Activated naive CD8-positive, alpha-beta T cell treated with anti-CD3 and anti-CD28 coated beads for 36 hours (primary cell): ENCODE results near the gene SIL1. TPM values are rescaled to one million over a fixed set of nuclear protein-coding genes. Genes with fewer than 3 reads are reported as not detected.

Experiments
- DNase-seq: peaks from one replicate; pipeline ENCODE4 v3.0.0; 2021
- H3K27ac Mint-ChIP-seq: one replicate; pipeline ENCODE4 v1.8.0; 2022; ENCODE audit warnings: mild to moderate bottlenecking, moderate library complexity, mixed read lengths
- H3K27me3 Mint-ChIP-seq: one replicate; pipeline ENCODE4 v1.8.0; 2022; ENCODE audit warnings: mild to moderate bottlenecking, mixed read lengths
- H3K36me3 Mint-ChIP-seq: one replicate; pipeline ENCODE4 v1.8.0; 2021; ENCODE audit warnings: mild to moderate bottlenecking, mixed read lengths
- H3K4me1 Mint-ChIP-seq: one replicate; pipeline ENCODE4 v1.8.0; 2021; ENCODE audit warnings: mixed read lengths
- H3K4me3 Mint-ChIP-seq: one replicate; pipeline ENCODE4 v1.8.0; 2022; ENCODE audit warnings: mild to moderate bottlenecking, moderate library complexity, mixed read lengths
- H3K9me3 Mint-ChIP-seq: one replicate; pipeline ENCODE4 v1.8.0; 2022; ENCODE audit warnings: mixed read lengths
- total RNA-seq, 2 experiments: library from RNA; stranded (reverse); gene quantifications; one replicate each; pipeline ENCODE4 v1.2.3, GENCODE V29; 2021

SIL1 gene
- total RNA-seq, 2 experiments from 2014 or later: 19.8 to 21.4 TPM

DNA sequence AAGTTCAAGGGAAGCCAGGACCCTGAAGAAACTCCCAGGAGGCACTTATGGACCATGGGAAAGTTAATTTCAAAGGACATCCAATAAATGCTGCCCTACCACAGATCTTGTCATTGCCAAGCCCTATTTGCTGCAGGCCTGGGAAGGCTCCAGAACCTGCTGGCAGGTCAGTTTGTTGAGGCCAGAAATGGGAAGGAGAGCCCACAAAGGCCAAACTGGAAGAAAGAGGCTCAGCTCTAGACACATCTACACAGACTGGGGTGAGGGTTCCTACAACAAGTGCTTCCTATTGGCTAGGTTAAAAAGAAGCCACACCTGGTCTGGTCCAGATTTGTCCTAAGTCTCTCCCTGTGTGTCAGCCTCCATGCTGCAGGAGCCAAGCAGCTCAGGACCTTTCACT lies 94.4 kb downstream of the SIL1 start:
- Mint-ChIP-seq H3K9me3 (no peaks in the 10 kb centered on the region), H3K27ac (no peak overlapping the region), H3K4me1 (no peaks in the 10 kb centered on the region), H3K27me3 (no peaks in the 10 kb centered on the region), H3K36me3 (peaks cover 9% of the 10 kb centered on the region), H3K4me3 (no peak overlapping the region)
- DNase-seq: no peak

DNA sequence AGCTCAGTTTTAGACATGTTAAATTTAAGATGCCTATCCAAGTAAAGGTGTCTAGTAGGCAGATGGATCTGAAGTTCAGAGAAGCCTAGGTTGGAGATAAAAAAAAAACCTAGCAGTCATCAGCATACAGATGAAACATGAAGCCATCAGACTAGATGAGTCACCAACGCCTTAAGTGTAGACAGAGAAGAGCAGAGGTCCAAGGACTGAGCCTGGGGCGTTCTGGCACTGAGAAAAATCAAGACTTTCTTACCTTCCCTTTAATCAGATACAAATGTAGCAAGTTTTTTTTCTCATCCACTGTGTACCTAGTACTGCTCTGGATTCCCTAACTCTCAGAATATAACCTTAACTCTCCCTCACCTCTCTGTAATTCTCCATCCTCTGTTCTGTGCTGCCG lies 97.3 kb downstream of the SIL1 start:
- H3K4me1 Mint-ChIP-seq: no peaks in the 10 kb centered on the region

GRCh38 chr5:139094154-139095131 lies 103.7 kb downstream of the SIL1 start:
- H3K27me3 Mint-ChIP-seq: no peaks in the 10 kb centered on the region
- H3K9me3 Mint-ChIP-seq: no peaks in the 10 kb centered on the region
- peaks cover 10% of the 10 kb centered on the region for H3K36me3 Mint-ChIP-seq
- no peak overlapping the region for H3K4me3 Mint-ChIP-seq
- H3K27ac Mint-ChIP-seq: peak overlapping the region; percentile 30
- DNase-seq: no peak
- peaks cover 15% of the 10 kb centered on the region for H3K4me1 Mint-ChIP-seq

More for the DNA sequence above, 97.3 kb downstream of the SIL1 start:
- Mint-ChIP-seq H3K36me3 (peaks cover 8% of the 10 kb centered on the region), H3K27me3 (no peaks in the 10 kb centered on the region), H3K9me3 (no peaks in the 10 kb centered on the region), H3K4me3 (no peak overlapping the region), H3K27ac (no peak overlapping the region)
- DNase-seq: no peak

DNA sequence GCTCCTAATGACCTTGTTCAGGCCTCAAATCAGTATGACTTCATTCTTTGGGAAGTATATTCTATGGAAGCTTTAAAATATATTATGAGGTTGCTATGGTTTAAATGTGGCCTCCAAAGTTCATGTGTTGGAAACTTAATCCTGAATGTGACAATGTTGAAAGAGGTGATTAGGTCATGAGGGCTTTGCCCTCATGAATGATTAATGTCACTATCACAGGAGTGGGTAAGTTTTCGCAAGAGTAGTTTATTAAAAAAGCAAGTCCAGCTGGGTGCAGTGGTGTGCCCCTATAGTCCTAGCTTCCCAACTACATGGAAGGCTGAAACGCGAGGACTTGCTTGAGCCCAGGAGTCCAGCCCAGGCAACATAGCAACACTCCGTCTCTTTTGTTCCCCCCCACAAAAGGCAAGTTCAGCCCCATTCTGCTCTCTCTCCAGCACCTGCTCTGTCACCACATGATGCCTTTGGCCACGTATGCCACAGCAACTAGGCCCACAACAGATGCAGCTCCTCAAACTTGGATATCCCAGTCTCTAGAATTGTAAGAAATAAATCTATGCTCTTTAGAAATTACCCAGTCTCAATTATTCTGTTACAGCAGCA lies 105.3 kb downstream of the SIL1 start:
- Mint-ChIP-seq H3K36me3 (peaks cover 5% of the 10 kb centered on the region), H3K27me3 (no peaks in the 10 kb centered on the region), H3K4me1 (peaks cover 25% of the 10 kb centered on the region), H3K4me3 (no peak overlapping the region), H3K27ac (no peak overlapping the region), H3K9me3 (no peaks in the 10 kb centered on the region)
- no peak for DNase-seq

DNA sequence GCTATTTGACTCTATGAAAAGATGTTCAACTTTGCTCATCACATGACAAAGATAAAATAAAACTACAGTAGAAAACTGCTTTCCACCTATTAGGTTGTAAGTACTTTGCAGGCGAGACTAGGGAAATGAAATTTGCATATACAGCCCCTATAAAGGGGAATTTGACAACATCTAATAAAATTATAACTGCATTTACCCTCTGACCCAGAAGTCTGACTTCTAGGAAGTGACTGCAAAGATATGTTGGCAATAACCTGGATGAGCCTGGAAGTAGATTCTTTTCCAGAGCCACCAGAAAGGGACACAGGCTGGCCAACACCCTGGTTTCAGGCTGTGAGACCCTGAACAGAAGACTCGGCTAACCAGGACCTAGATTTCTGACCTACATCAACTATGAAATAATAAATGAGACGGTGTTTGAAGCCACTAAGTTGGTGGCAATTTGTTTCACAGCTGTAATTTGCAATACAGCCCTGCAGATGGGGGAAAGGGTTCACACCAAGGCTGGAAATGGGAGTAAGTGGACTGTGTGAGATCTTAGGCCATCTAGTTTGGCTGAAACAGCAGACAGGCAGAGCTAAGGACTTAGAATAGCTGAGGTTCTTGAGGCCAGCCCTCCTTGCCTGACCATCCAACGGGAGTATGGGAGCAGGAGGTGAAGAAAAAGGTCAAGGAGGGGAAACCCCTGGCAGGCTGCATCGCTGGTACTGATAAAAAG lies 106.6 kb downstream of the SIL1 start:
- Mint-ChIP-seq H3K36me3 (peaks cover 8% of the 10 kb centered on the region), H3K27ac (no peak overlapping the region)
- no peak for DNase-seq

GRCh38 chr5:139090581-139090980 lies 107.6 kb downstream of the SIL1 start:
- H3K9me3 Mint-ChIP-seq: peaks cover under 1% of the 10 kb centered on the region
- DNase-seq: no peak
- H3K27me3 Mint-ChIP-seq: no peaks in the 10 kb centered on the region
- H3K4me3 Mint-ChIP-seq: no peak overlapping the region
- H3K27ac Mint-ChIP-seq: no peak overlapping the region
- peaks cover 11% of the 10 kb centered on the region for H3K36me3 Mint-ChIP-seq
- H3K4me1 Mint-ChIP-seq: peaks cover 25% of the 10 kb centered on the region

More for the DNA sequence above, 106.6 kb downstream of the SIL1 start:
- Mint-ChIP-seq H3K4me1 (peaks cover 25% of the 10 kb centered on the region), H3K9me3 (no peaks in the 10 kb centered on the region), H3K4me3 (no peak overlapping the region), H3K27me3 (no peaks in the 10 kb centered on the region)

DNA sequence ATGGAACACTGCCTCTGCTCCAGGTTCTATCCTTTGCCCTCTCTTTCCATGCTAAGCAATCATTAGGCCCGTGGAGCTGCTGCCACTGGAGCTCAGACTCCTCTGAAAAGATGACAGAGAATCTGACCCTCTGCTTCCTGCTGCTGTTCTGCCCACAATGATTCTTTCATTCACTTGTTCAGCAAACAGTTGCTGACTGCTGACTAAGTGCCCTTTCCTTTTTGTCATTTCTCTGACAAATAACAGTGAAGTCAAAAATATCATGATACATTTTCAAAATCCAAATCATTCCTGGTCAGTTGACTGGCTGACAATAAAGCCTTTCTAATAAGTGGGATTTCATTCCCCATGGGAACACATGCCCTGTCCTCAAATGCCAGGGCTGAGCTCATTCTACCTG lies 110.1 kb downstream of the SIL1 start:
- H3K27me3 Mint-ChIP-seq: no peaks in the 10 kb centered on the region
- H3K4me3 Mint-ChIP-seq: no peak overlapping the region
- peaks cover 14% of the 10 kb centered on the region for H3K36me3 Mint-ChIP-seq
- peaks cover 11% of the 10 kb centered on the region for H3K4me1 Mint-ChIP-seq
- H3K27ac Mint-ChIP-seq: no peak overlapping the region
- peaks cover 6% of the 10 kb centered on the region for H3K9me3 Mint-ChIP-seq
- DNase-seq: no peak

DNA sequence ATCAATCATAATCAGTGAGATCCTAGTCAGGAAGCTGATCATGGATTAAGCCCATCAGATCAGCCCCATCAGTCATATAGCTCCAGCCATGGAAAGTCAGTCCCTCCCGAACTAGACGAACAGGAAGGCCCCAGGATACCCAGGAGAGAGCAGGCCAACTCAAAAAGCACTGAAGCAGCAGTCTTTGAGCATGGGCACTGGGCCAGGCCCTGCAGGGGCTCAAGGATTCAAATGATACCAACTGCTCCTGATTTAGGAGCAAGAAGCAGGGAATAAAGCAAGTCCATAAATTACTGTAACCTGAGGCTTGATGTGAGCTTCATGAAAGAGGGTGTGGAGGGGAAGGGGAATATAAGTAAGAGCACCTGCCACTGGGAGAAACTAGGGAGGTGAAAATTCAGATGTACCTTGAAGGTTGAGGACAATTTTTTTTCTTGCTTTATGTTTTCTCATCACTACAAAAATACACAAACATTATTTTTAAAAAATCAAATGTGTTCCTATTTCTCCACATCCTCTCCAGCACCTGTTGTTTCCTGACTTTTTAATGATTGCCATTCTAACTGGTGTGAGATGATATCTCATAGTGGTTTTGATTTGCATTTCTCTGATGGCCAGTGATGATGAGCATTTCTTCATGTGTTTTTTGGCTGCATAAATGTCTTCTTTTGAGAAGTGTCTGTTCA lies 115.2 kb downstream of the SIL1 start:
- peaks cover 6% of the 10 kb centered on the region for H3K9me3 Mint-ChIP-seq
- peaks cover 12% of the 10 kb centered on the region for H3K4me1 Mint-ChIP-seq
- no peak overlapping the region for H3K4me3 Mint-ChIP-seq
- no peak for DNase-seq
- no peak overlapping the region for H3K27ac Mint-ChIP-seq
- H3K27me3 Mint-ChIP-seq: no peaks in the 10 kb centered on the region
- H3K36me3 Mint-ChIP-seq: peaks cover 17% of the 10 kb centered on the region

DNA sequence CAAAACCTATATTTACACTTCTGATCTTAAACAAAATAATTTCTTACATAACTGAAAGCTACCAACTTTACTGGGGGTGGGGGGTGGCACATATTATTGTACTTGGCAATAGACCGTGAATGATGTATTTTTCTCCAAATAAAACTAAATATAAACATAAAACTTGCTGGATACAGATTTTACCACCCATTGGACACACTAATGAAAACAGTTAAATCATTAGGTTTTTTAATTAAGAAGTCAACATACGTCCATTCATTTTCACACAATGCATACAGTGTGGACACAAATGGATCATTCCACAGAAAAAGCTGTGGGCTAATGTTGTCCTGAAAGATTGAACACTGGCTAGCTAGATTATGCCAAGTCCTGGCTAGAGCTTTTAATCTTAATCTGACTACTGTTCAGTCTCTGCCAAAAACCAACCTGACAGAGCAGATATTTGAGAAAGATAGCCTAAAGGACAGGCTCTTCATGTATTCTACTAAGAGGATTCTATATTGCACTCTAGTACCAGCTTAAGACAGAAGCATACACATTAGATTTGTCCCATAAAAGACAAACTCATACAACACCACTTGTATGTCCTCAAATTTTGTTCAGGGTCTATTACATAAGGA lies 118.1 kb downstream of the SIL1 start:
- no peaks in the 10 kb centered on the region for H3K27me3 Mint-ChIP-seq
- peaks cover 2% of the 10 kb centered on the region for H3K9me3 Mint-ChIP-seq
- no peak overlapping the region for H3K4me3 Mint-ChIP-seq
- H3K4me1 Mint-ChIP-seq: peaks cover 11% of the 10 kb centered on the region
- no peak overlapping the region for H3K27ac Mint-ChIP-seq
- peaks cover 7% of the 10 kb centered on the region for H3K36me3 Mint-ChIP-seq
- DNase-seq: no peak

DNA sequence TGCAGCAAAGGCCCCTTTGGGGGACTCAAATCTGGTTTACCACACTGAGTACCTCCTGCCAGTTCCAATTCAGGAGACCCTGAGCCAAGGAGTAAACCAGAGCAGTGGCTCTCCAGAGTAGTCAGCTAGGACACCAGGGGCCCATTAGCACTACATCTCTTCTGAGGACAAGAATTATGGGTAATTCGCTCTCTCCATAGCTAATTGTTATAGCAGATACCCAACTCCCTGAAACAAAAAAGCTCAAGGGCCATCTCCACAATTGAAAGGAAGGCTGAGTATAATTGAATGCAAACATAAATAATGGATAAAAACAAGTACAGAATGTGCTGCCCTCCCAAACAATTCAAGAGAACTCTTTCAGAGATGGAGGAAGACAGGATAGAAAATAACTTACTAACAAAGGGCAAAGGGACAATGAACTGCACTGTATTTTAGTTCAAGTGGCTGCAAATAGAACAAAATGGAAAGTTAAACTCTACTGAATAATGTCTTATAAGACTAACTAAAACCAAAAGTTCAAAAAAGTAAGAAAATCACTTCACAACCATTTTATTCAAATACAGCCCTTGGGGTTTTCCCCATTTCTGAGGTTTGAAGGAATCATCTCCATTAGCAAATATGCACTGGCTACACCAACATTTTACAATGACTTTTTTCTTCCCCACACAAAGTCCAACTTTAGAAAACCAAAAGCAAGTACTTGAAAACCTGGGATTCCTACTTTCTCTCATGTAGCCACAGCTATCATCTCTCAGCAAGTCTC lies 118.8 kb downstream of the SIL1 start:
- peaks cover 11% of the 10 kb centered on the region for H3K4me1 Mint-ChIP-seq
- no peak for DNase-seq
- H3K27ac Mint-ChIP-seq: no peak overlapping the region
- H3K9me3 Mint-ChIP-seq: no peaks in the 10 kb centered on the region
- H3K4me3 Mint-ChIP-seq: no peak overlapping the region
- H3K36me3 Mint-ChIP-seq: peaks cover 3% of the 10 kb centered on the region
- no peaks in the 10 kb centered on the region for H3K27me3 Mint-ChIP-seq

DNA sequence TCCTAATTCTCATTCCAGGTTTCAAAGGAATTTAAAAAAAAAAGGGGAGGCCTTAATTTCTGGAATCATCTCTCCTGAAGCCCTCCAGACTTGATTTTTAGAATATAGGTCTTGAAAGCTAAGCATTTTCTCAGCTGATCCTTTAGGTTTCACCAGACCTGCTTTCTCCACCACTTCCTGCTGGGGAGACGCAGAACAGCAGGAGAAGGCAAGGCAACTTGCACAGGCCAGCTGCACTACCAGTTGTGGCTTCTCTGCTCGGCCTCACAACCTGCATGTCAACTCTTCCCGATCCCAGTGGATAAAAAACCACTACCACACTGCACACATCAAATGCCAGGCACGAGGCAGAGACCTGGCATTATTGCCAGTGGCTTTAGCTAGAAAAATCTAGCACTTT lies 119.8 kb downstream of the SIL1 start:
- Mint-ChIP-seq H3K27me3 (no peaks in the 10 kb centered on the region), H3K4me3 (no peak overlapping the region), H3K9me3 (no peaks in the 10 kb centered on the region), H3K36me3 (peaks cover 3% of the 10 kb centered on the region), H3K27ac (no peak overlapping the region), H3K4me1 (peaks cover 11% of the 10 kb centered on the region)
- no peak for DNase-seq

GRCh38 chr5:139077899-139078298 lies 120.3 kb downstream of the SIL1 start:
- no peaks in the 10 kb centered on the region for H3K9me3 Mint-ChIP-seq
- H3K4me3 Mint-ChIP-seq: no peak overlapping the region
- DNase-seq: no peak
- H3K27me3 Mint-ChIP-seq: no peaks in the 10 kb centered on the region
- H3K27ac Mint-ChIP-seq: no peak overlapping the region
- H3K36me3 Mint-ChIP-seq: peaks cover 3% of the 10 kb centered on the region
- peaks cover 11% of the 10 kb centered on the region for H3K4me1 Mint-ChIP-seq

DNA sequence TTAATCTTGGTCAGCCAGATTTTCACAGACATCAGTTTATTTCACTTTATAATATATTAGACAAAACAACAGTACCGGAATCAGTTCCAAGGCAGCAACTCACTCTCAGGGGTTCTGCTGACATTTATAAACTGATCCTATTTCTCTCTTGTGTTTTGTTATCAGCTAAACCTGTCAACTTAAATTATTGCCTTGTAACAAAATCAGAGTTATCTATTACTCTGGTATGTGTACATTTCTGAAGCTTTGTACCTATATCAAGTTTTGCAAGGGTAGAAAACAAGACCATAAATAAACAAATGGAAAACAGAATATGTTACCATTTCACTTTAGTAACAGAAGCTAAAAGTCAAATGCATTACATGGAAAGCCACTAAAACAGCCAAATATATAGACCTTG lies 122.1 kb downstream of the SIL1 start:
- Mint-ChIP-seq H3K4me1 (peaks cover 11% of the 10 kb centered on the region), H3K27me3 (no peaks in the 10 kb centered on the region), H3K9me3 (no peaks in the 10 kb centered on the region), H3K27ac (no peak overlapping the region), H3K36me3 (no peaks in the 10 kb centered on the region), H3K4me3 (no peak overlapping the region)
- DNase-seq: no peak
